Activated CD4-positive, alpha-beta memory T cell treated with anti-CD3 and anti-CD28 coated beads for 36 hours (primary cell): ENCODE data around the gene PLD5. TPM values are rescaled to one million over a fixed set of nuclear protein-coding genes. Genes with fewer than 3 reads are reported as not detected.
"Not testable (repeated sequence)": the region's sequence is repeated elsewhere in the genome, so short reads cannot be mapped to it uniquely, and the experiment has no call there.

ENCODE experiments used
- CTCF ChIA-PET: fragments of 350-600 bp; sonication (Branson Sonifier 250); formaldehyde crosslinking; loops from one replicate; lab custom pipeline; 2021; ENCODE audit warnings: antibody characterized with exemption, inconsistent platforms; lab: Charles Lee
- POLR2A ChIA-PET: fragments of 350-600 bp; sonication (Branson Sonifier 250); formaldehyde crosslinking; loops from one replicate; lab custom pipeline; 2021; ENCODE audit warnings: antibody characterized with exemption; lab: Charles Lee
- DNase-seq: peaks from one replicate; pipeline ENCODE4 v3.0.0-alpha.2; 2020
- H3K27ac Mint-ChIP-seq: one replicate; pipeline ENCODE4 v1.8.0; 2021; ENCODE audit warnings: mixed read lengths
- H3K27me3 Mint-ChIP-seq: one replicate; pipeline ENCODE4 v1.8.0; 2021; ENCODE audit warnings: mixed read lengths
- H3K36me3 Mint-ChIP-seq: one replicate; pipeline ENCODE4 v1.8.0; 2021; ENCODE audit warnings: mixed read lengths
- H3K4me1 Mint-ChIP-seq: one replicate; pipeline ENCODE4 v1.8.0; 2021; ENCODE audit warnings: low read depth, mixed read lengths
- H3K4me3 Mint-ChIP-seq: one replicate; pipeline ENCODE4 v1.8.0; 2021; ENCODE audit warnings: mild to moderate bottlenecking, mixed read lengths
- H3K9me3 Mint-ChIP-seq: one replicate; pipeline ENCODE4 v1.8.0; 2021; ENCODE audit warnings: mixed read lengths
- intact Hi-C: fragments of 100-400 bp; cut with micrococcal nuclease; formaldehyde crosslinking; loops from one replicate; pipeline ENCODE4 v1.15.1; 2023
- total RNA-seq, 2 experiments: library from RNA; stranded (reverse); gene quantifications; one replicate each; pipeline ENCODE4 v1.2.3, GENCODE V29; 2021

Gene PLD5
- total RNA-seq, 2 experiments from 2014 or later: not detected

DNA sequence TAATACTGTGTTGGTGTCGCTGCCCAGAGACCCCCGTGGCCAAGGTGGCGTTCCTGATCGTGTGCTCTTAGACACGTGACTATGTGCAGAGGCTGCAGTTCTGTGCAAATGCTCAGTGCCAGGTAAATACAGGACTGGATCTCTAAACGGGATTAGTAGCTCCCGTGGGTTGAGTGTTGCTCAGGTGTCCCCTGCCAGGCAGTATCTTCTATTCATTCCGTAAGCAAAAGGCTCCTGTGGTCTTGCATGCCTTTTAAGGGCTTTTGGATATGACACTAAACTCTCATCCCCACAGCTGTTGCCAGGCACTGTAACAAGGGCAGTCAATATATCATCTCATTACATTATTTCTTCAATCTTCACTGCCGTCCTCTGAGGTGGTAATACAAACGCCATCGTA, 431.4 kb downstream of the PLD5 start:
- ChIA-PET CTCF (no interaction called here), POLR2A (no interaction called here)
- no peaks in the 10 kb centered on the region for H3K9me3 Mint-ChIP-seq
- H3K4me3 Mint-ChIP-seq: no peak overlapping the region
- DNase-seq: no peak
- intact Hi-C loops: no loop called here
- H3K4me1 Mint-ChIP-seq: no peaks in the 10 kb centered on the region
- no peak overlapping the region for H3K27ac Mint-ChIP-seq
- H3K36me3 Mint-ChIP-seq: no peaks in the 10 kb centered on the region
- H3K27me3 Mint-ChIP-seq: no peaks in the 10 kb centered on the region

DNA sequence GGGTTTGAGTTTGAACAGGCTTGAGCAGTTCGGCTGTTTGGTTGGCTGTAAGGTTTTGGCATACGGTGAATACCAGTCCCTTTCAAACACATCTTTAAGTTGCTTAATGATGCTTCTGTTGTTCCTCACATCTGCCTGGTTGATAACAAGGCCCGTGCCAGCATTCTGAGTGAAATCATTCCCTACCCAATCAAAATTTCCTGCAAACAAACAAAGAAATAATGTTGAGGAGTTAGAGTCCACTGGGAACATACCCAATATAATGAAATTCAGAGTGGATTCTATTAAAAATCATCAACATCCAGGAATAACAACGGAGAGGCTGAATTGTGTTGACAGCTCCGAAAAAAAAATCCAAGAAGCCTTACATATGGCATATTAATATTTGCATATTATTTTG, 434.6 kb downstream of the PLD5 start:
- ChIA-PET POLR2A (no interaction called here), CTCF (no interaction called here)
- no peaks in the 10 kb centered on the region for H3K4me1 Mint-ChIP-seq
- no peaks in the 10 kb centered on the region for H3K27me3 Mint-ChIP-seq
- H3K36me3 Mint-ChIP-seq: no peaks in the 10 kb centered on the region
- no peak for DNase-seq
- no peak overlapping the region for H3K27ac Mint-ChIP-seq
- no peak overlapping the region for H3K4me3 Mint-ChIP-seq
- intact Hi-C loops: no loop called here
- H3K9me3 Mint-ChIP-seq: no peaks in the 10 kb centered on the region

DNA sequence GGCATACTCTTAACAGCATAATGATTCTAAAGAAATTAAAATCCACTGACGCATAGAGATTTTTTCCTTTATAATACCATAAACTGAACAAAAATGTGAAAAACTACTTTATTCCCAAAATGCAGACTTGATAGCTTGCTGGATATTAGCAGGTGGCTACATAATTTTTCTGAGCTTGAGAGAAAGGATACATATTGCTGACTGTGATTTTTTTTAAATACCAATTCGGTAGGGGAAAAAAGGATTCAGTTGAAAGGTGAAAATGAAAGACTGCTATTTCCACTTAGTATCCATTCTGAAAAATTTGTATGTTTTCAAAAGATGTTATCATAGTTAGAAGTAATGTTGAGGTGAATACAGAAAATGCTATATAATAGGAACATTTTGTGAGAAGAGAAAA, 435.6 kb downstream of the PLD5 start:
- no peaks in the 10 kb centered on the region for H3K4me1 Mint-ChIP-seq
- intact Hi-C loops: no loop called here
- no peak for DNase-seq
- POLR2A ChIA-PET: no interaction called here
- no peak overlapping the region for H3K4me3 Mint-ChIP-seq
- no peaks in the 10 kb centered on the region for H3K27me3 Mint-ChIP-seq
- no peak overlapping the region for H3K27ac Mint-ChIP-seq
- H3K36me3 Mint-ChIP-seq: no peaks in the 10 kb centered on the region
- CTCF ChIA-PET: no interaction called here
- no peaks in the 10 kb centered on the region for H3K9me3 Mint-ChIP-seq

DNA sequence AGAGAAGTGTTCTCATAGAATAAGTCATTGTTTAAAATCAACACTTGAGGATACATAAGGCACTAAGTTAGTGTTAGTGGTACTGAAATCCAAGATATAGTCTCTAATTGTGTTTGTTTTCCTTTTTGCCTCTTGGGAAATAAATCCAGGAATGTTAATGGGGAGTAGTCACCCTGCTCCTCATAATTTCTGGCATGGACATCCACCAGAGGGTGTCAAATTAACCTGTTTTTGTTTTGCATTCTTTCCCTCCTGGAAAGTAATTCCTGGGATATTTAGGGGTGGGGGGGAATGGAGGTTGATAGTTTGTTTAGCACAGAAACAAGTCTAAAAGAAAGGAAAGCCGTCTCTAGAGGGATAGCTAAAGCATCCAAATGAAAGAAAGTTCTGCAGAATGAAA, 437.8 kb downstream of the PLD5 start:
- Mint-ChIP-seq H3K36me3 (no peaks in the 10 kb centered on the region), H3K4me1 (no peaks in the 10 kb centered on the region), H3K27ac (no peak overlapping the region), H3K4me3 (no peak overlapping the region), H3K9me3 (no peaks in the 10 kb centered on the region), H3K27me3 (peaks cover 4% of the 10 kb centered on the region)
- ChIA-PET POLR2A (no interaction called here), CTCF (no interaction called here)
- no peak for DNase-seq
- intact Hi-C loops: no loop called here

DNA sequence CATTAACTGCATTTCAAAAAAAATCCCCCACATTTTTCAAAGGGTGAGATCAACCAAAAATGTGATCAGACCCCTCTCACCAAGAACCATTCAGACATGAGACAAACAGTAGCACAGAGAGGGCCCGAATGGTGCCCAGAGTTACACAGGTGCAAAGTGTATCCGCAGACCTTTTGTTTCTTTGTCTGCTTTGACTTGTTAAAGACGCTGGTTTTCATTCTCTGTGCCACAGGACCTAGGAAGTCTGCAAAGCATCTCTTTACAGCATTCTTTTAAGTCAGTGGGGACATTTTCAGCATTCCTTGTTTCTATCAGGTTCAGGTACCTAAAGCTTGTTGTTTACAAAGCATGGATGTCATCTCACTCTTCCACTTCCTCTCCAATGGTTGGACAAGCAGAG, 438.4 kb downstream of the PLD5 start:
- intact Hi-C loops: no loop called here
- DNase-seq: no peak
- H3K9me3 Mint-ChIP-seq: no peaks in the 10 kb centered on the region
- no peak overlapping the region for H3K27ac Mint-ChIP-seq
- CTCF ChIA-PET: no interaction called here
- H3K4me3 Mint-ChIP-seq: no peak overlapping the region
- H3K4me1 Mint-ChIP-seq: no peaks in the 10 kb centered on the region
- POLR2A ChIA-PET: no interaction called here
- peaks cover 4% of the 10 kb centered on the region for H3K27me3 Mint-ChIP-seq
- H3K36me3 Mint-ChIP-seq: no peaks in the 10 kb centered on the region

DNA sequence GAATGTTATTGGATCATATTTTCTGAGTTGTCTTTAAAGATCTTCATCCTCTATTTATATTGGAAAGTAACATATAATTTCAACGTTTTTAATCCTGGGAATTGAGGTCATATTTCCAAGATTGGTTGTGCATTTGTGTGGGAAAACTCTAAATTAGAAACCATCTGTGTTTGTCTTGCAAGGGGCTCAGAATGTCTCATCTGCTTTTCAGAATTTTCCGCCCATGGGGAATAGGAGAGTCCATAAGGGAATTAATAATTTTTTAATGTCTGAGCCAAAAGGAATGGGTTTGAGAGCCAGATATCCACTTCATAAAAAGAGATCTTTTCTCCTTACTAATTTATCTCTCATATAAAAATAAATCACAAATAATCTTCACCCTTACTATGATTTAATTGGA, 440.8 kb downstream of the PLD5 start:
- intact Hi-C loops: no loop called here
- CTCF ChIA-PET: no interaction called here
- H3K4me1 Mint-ChIP-seq: no peaks in the 10 kb centered on the region

DNA sequence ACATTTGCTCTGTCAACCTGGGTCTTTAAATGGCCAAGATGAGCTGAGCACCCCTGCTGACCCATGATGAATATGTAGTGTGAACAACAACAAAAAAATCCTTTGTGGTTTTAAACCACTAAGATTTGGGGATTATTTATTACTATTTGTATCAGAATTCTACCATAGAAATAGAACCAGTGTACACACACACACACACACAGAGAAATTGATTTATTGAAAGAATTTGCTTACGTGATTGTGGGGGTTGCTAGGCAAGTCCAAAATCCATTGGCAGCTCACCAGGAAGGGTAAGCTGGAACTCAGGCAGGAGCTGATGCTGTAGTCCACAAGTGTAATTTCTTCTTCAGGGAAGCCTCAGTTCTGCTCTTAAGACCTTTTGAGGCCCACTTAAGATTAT, 443.1 kb downstream of the PLD5 start:
- Mint-ChIP-seq H3K36me3 (no peaks in the 10 kb centered on the region), H3K27ac (no peak overlapping the region), H3K4me1 (no peaks in the 10 kb centered on the region), H3K4me3 (no peak overlapping the region), H3K9me3 (no peaks in the 10 kb centered on the region), H3K27me3 (peaks cover 6% of the 10 kb centered on the region)
- DNase-seq: no peak
- POLR2A ChIA-PET: no interaction called here
- intact Hi-C loops: no loop called here
- CTCF ChIA-PET: no interaction called here

More for the DNA sequence above, 440.8 kb downstream of the PLD5 start:
- Mint-ChIP-seq H3K9me3 (no peaks in the 10 kb centered on the region), H3K27ac (no peak overlapping the region), H3K27me3 (peaks cover 6% of the 10 kb centered on the region), H3K36me3 (no peaks in the 10 kb centered on the region), H3K4me3 (no peak overlapping the region)
- no peak for DNase-seq
- POLR2A ChIA-PET: no interaction called here

DNA sequence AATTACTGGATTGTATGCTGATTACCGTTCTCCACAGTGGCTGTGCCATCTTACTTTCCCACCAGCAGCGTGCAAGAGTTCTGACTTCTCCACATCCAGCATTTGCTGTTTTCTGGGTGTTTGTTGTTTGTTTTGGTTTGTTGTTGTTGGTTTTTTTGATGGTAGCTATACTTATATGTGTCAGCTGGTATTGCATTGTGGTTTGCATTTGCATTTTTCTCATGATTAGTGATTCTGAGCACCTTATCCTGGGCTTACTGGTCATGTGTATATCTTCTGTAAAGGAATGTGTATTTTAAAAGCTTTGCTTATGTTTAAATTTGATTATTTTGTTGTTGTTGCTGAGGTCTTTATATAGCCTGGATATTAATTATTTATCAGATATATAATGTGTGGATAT, 458.7 kb downstream of the PLD5 start:
- Mint-ChIP-seq H3K27ac (no peak overlapping the region), H3K9me3 (no peaks in the 10 kb centered on the region), H3K4me1 (no peaks in the 10 kb centered on the region), H3K4me3 (no peak overlapping the region), H3K36me3 (no peaks in the 10 kb centered on the region), H3K27me3 (no peaks in the 10 kb centered on the region)
- intact Hi-C loops: no loop called here
- no peak for DNase-seq
- ChIA-PET CTCF (interaction anchor here (0.6 kb wide), 1 partner anchor 48 kb away, joined by 3 read pairs; no protein-coding TSS in a partner anchor), POLR2A (interaction anchor here (0.6 kb wide), 1 partner anchor 580 kb away, joined by 4 read pairs; no protein-coding TSS in a partner anchor)

DNA sequence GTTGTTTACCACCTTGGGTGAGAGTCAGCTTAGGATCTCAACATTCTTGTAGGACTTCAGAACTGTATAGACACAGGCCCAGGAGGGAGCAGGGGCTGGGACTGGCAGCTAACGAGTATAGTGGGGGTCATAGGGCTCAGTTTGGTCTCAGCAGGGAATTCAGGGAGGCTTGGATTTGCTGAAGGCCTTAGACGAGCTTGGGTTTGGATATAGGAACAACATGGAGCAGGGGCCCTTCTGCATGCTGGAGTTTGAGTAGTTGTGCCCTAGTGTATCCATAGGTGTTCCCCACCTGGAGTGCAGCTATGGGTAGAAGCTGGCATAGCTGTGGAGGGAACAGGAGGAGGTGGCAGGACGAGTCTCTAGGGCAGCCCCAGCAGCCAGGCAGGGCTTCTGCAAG, 462.2 kb downstream of the PLD5 start:
- H3K27ac Mint-ChIP-seq: no peak overlapping the region
- no peaks in the 10 kb centered on the region for H3K9me3 Mint-ChIP-seq
- POLR2A ChIA-PET: no interaction called here
- CTCF ChIA-PET: no interaction called here
- no peaks in the 10 kb centered on the region for H3K4me1 Mint-ChIP-seq
- intact Hi-C loops: no loop called here
- no peaks in the 10 kb centered on the region for H3K27me3 Mint-ChIP-seq
- no peak overlapping the region for H3K4me3 Mint-ChIP-seq
- H3K36me3 Mint-ChIP-seq: no peaks in the 10 kb centered on the region
- no peak for DNase-seq

DNA sequence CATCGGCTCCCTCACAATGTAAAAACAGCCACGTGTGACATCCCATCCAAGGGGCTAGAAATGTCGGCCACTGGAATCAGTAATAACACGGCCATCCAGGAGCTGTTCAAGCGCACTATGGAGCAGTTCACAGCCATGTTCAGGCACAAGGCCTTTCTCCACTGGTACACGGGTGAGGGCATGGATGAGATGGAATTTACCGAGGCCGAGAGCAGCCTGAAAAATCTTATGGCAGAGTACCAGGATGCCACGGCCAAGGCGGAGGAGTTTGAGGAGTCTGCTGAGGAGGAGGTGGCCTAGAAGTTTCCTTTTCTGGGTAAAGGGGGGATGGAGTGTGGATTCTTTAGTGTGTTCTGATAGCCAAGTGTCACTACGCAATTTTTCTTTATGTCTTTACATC, 464.5 kb downstream of the PLD5 start:
- DNase-seq: no peak
- POLR2A ChIA-PET: no interaction called here
- Mint-ChIP-seq H3K4me1 (no peaks in the 10 kb centered on the region), H3K9me3 (no peaks in the 10 kb centered on the region), H3K27me3 (no peaks in the 10 kb centered on the region), H3K27ac (no peak overlapping the region), H3K4me3 (no peak overlapping the region), H3K36me3 (no peaks in the 10 kb centered on the region)
- CTCF ChIA-PET: no interaction called here
- intact Hi-C loops: no loop called here

DNA sequence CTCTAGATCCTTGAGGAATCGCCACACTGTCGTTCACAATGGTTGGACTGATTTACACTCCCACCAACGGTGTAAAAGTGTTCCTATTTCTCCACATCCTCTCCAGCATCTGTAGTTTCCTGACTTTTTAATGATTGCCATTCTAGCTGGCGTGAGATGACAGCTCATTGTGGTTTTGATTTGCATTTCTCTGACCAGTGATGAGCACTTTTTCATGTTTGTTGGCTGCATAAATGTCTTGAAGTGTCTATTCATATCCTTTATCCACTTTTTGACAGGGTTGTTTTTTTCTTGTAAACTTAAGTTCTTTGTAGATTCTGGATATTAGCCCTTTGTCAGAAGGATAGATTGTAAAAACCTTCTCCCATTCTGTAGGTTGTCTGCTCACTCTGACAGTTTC, 465.9 kb downstream of the PLD5 start:
- H3K4me1 Mint-ChIP-seq, H3K4me3 Mint-ChIP-seq, CTCF ChIA-PET, H3K36me3 Mint-ChIP-seq, H3K9me3 Mint-ChIP-seq, H3K27ac Mint-ChIP-seq, POLR2A ChIA-PET, DNase-seq, intact Hi-C loops, H3K27me3 Mint-ChIP-seq: not testable (repeated sequence)

DNA sequence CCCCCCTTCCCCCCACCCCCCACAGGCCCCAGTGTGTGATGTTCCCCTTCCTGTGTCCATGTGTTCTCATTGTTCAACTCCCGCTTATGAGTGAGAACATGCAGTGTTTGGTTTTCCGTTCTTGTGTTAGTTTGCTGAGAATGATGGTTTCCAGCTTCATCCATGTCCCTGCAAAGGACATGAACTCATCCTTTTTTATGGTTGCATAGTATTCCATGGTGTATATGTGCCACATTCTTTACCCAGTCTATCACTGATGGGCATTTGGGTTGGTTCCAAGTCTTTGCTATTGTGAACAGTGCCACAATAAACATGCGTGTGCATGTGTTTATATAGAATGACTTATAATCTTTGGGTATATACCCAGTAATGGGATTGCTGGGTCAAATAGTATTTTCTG, 466.3 kb downstream of the PLD5 start:
- H3K27ac Mint-ChIP-seq, H3K27me3 Mint-ChIP-seq, H3K4me1 Mint-ChIP-seq, POLR2A ChIA-PET, H3K36me3 Mint-ChIP-seq, DNase-seq, intact Hi-C loops, H3K9me3 Mint-ChIP-seq, CTCF ChIA-PET, H3K4me3 Mint-ChIP-seq: not testable (repeated sequence)

DNA sequence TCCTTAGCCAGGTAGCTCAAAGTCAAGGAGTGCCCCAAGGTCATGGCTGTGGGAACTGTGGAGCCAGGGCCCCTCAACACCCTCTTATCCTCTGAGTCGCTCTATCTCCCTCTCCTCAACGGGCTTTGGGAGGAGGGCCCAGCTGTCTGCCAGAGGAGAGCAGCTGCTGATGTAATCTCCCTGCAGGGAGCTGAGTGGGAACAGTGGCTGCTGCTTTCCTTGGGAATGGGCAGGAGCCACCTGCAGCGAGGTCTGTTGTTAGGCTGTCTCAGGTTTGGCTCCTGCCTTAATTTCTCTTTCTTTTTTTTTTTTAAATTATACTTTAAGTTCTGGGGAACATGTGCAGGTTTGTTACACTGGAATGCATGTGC, 466.8 kb downstream of the PLD5 start:
- H3K4me3 Mint-ChIP-seq: no peak overlapping the region
- ChIA-PET CTCF (no interaction called here), POLR2A (no interaction called here)
- no peaks in the 10 kb centered on the region for H3K4me1 Mint-ChIP-seq
- no peaks in the 10 kb centered on the region for H3K36me3 Mint-ChIP-seq
- H3K9me3 Mint-ChIP-seq: no peaks in the 10 kb centered on the region
- intact Hi-C loops: no loop called here
- no peak for DNase-seq
- H3K27ac Mint-ChIP-seq: no peak overlapping the region
- H3K27me3 Mint-ChIP-seq: no peaks in the 10 kb centered on the region
